ENCODE measurements around the gene SNRK.

Gene SNRK

DNA sequence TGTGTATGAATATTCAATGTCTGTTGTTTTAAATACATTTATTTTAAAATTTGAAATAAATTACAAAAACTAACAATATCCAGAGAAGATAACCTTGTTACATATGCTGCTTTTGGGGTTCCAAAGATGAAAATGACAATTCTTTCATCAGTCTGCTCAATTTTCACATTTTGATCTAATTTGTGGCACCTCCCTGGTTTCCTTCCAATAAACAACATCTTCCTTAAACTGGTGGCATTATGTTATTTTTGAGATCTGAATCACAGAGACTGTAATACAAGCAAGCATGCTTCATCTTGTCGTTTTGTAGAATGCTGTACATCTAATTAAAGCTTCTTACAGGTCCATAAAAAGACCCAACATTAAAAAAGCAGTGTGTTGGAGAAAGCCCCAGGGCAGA lies 2.2 kb upstream of the SNRK start:
- Histone ChIP-seq H3K9me3 (replicated peaks in 1 of 11) (no peaks in the 10 kb centered on the region), H3K36me3 (no peaks in the 10 kb centered on the region), H3K27me3 (no peaks in the 10 kb centered on the region), H3K4me1 (peaks cover 14 to 27% (median 22%) of the 10 kb centered on the region in 10 experiments), H3K9ac (no peak overlapping the region), H4K20me1 (peaks cover 8 to 24% (median 20%) of the 10 kb centered on the region in 11 experiments; a peak in 16 of 22 replicates), H3K4me2 (no peak overlapping the region), H3K4me3 (no peak overlapping the region), H3K27ac (no peak overlapping the region)
- no peak for TF ChIP-seq Cebpa-rat (IDR thresholded peaks at IDR 0.05)

DNA sequence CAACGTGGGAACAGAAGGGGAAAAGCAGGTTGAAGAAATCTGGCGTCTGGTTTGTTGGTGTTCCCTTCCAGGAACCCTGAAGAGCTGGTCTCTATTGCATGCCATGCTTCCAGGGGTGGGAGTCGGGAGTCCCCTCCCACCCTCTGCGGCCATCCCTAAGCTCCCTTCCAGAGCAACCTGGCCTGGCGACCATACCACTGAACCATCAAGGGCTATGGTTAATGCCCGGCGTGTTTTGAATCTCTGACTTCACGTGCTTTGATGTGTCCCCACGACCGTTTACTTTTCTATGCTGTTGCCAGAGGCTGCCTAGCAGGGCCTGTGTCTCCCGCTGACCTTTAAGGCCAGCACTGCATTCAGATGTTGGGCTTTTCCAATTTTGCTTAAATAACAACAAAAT lies 696 bp upstream of the SNRK start:
- Histone ChIP-seq H3K4me3 (peak overlapping the region; percentile 74 to 95 (median 88); a peak in 16 of 20 replicates), H3K9ac (peak overlapping the region in 8 of 11 experiments; percentile 94 to 97 (median 96); a peak in 10 of 22 replicates)

DNA sequence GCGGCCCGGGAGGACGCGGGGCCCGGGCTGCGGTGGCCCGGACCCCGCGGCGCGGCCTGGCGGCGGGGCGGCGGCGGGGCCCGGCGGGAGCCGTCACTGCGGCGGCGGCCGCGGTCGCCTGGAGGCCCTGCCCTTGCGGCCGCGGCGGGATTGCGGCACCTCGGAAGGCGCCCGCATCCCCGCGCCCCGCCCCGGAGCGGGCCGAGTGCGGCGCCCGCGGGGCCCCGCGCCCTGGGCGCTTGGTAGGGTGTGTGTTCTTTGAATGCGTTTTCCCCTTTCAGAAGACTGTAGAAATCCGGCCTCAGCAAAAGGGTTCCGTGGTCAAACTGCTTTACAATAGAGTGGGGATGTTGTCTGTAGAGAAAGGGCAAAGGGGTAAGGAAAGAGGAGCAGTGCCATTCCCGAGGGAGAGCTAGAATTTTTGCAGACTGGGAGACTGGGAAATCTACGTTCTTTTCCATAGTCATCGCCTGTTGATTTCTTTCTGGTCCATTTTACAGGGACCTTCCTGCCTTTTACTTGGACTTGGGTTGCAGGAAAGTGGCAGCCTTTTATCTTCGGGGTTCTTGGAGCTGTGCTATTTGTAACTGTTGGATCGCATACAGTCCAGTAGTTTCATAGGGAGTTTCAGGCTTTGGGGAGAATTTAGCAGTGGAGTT lies 630 bp downstream of the SNRK start:
- H3K36me3 ChIP-seq: peaks cover 0 to 17% (median 7%) of the 10 kb centered on the region in 11 experiments; a peak in 9 of 22 replicates
- H3K27ac ChIP-seq: peak overlapping the region; percentile 89 to 96 (median 93)
- H3K4me3 ChIP-seq: peak overlapping the region; percentile 74 to 95 (median 88)
- no peak for TF ChIP-seq Cebpa-rat (IDR thresholded peaks at IDR 0.05)
- H4K20me1 ChIP-seq: peaks cover 17 to 52% (median 46%) of the 10 kb centered on the region in 11 experiments; a peak in 17 of 22 replicates
- no peaks in the 10 kb centered on the region for H3K9me3 ChIP-seq (replicated peaks in 1 of 11)
- H3K27me3 ChIP-seq: no peaks in the 10 kb centered on the region
- peak overlapping the region; percentile 88 to 98 (median 93) for H3K4me2 ChIP-seq
- peaks cover 42 to 55% (median 49%) of the 10 kb centered on the region in 10 experiments for H3K4me1 ChIP-seq
- H3K9ac ChIP-seq: peak overlapping the region; percentile 93 to 97 (median 95)

More for the DNA sequence above, 696 bp upstream of the SNRK start:
- Histone ChIP-seq H3K4me2 (peak overlapping the region; percentile 52 to 96 (median 72)), H3K36me3 (peaks cover 0 to 14% (median 6%) of the 10 kb centered on the region in 11 experiments; a peak in 9 of 22 replicates), H3K27ac (peak overlapping the region in 2 of 11 experiments; percentile 89 to 93; a peak in 3 of 22 replicates), H4K20me1 (peaks cover 11 to 39% (median 35%) of the 10 kb centered on the region in 11 experiments; a peak in 17 of 22 replicates), H3K27me3 (no peaks in the 10 kb centered on the region), H3K4me1 (peaks cover 29 to 42% (median 37%) of the 10 kb centered on the region in 10 experiments), H3K9me3 (replicated peaks in 1 of 11) (no peaks in the 10 kb centered on the region)
- no peak for TF ChIP-seq Cebpa-rat (IDR thresholded peaks at IDR 0.05)

DNA sequence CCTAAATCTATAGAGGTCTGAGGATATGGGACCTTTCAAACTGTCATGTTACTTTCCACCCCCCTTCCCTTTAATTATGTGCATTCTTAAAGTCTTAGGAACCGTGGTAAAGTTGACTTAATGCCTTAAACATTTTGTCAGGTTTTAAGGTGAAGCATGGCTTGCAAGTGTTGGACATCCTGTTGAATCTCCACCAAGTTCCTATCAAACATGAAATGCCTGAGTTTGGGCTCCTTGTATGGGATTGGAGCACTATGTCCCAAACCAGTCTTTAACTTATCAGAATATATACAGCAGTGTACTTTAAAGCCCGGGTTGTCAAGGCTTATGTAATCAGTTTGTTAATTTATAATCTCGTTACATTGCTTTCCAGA lies 1.1 kb downstream of the SNRK start:
- Histone ChIP-seq H3K27ac (peak overlapping the region; percentile 89 to 96 (median 93); a peak in 20 of 22 replicates), H3K4me2 (peak overlapping the region; percentile 88 to 98 (median 93)), H3K36me3 (peaks cover 0 to 21% (median 7%) of the 10 kb centered on the region in 11 experiments; a peak in 10 of 22 replicates), H3K4me3 (peak overlapping the region; percentile 74 to 95 (median 88)), H3K9me3 (replicated peaks in 1 of 11) (no peaks in the 10 kb centered on the region), H3K27me3 (no peaks in the 10 kb centered on the region), H4K20me1 (peaks cover 17 to 57% (median 48%) of the 10 kb centered on the region in 11 experiments; a peak in 17 of 22 replicates), H3K4me1 (peaks cover 45 to 58% (median 53%) of the 10 kb centered on the region in 10 experiments), H3K9ac (peak overlapping the region; percentile 93 to 97 (median 95))
- TF ChIP-seq Cebpa-rat (IDR thresholded peaks at IDR 0.05): no peak

DNA sequence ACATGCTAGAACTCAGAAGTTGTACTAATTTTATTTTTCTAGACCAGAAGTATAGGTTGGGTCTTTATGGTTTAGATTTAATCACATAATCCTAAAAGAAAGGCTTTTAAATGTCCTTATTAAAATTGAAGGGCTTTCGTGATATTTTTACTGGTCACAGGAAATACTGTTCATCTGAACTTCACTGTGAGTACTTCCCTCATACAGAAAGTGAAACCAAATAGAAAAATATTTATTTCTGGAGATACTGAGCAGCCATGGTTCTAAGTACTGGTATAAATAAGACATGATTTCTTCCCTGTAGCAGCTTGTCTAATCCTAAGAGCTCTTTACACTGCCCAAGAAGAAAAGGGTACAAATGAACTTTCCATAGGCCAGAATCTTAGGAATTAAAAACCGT lies 2.0 kb downstream of the SNRK start:
- Histone ChIP-seq H3K27ac (peak overlapping the region; percentile 5 to 93 (median 65); a peak in 19 of 22 replicates), H3K27me3 (no peaks in the 10 kb centered on the region), H3K4me1 (peaks cover 48 to 65% (median 56%) of the 10 kb centered on the region in 10 experiments), H4K20me1 (peaks cover 17 to 66% (median 54%) of the 10 kb centered on the region in 11 experiments; a peak in 17 of 22 replicates), H3K4me2 (peak overlapping the region; percentile 88 to 98 (median 93)), H3K9me3 (replicated peaks in 1 of 11) (no peaks in the 10 kb centered on the region), H3K9ac (peak overlapping the region; percentile 60 to 97 (median 95); a peak in 21 of 22 replicates), H3K36me3 (peaks cover 0 to 26% (median 15%) of the 10 kb centered on the region in 11 experiments; a peak in 13 of 22 replicates), H3K4me3 (peak overlapping the region; percentile 74 to 95 (median 88))
- TF ChIP-seq Cebpa-rat (IDR thresholded peaks at IDR 0.05): no peak

DNA sequence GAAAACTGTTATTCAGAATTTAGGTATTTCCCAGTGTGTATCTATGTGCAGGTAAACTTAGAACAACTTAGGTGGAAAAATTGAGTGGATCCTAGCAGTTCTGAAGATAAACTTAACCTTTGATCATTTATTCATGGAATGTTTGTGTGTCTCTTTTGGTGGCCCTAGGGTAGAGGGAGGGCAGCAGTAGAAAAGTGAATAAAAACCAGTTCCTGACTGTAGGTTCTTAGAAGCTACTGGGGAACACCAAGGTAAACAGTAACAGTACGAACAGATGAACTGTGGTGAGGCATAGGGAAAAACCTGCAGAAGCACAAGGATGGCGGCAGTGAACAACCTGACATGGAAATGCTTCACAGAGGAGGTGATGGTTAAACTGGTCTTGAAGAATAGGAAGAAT lies 2.5 kb downstream of the SNRK start:
- Histone ChIP-seq H3K4me1 (peaks cover 48 to 69% (median 57%) of the 10 kb centered on the region in 10 experiments), H3K9me3 (replicated peaks in 1 of 11) (no peaks in the 10 kb centered on the region), H3K36me3 (peaks cover 0 to 30% (median 15%) of the 10 kb centered on the region in 11 experiments; a peak in 13 of 22 replicates), H4K20me1 (peaks cover 17 to 69% (median 57%) of the 10 kb centered on the region in 11 experiments; a peak in 17 of 22 replicates), H3K4me3 (peak overlapping the region; percentile 74 to 95 (median 88); a peak in 19 of 20 replicates), H3K27ac (peak overlapping the region; percentile 5 to 93 (median 65); a peak in 19 of 22 replicates), H3K9ac (peak overlapping the region; percentile 60 to 97 (median 95); a peak in 19 of 22 replicates), H3K4me2 (peak overlapping the region; percentile 88 to 98 (median 93)), H3K27me3 (no peaks in the 10 kb centered on the region)
- TF ChIP-seq Cebpa-rat (IDR thresholded peaks at IDR 0.05): no peak

DNA sequence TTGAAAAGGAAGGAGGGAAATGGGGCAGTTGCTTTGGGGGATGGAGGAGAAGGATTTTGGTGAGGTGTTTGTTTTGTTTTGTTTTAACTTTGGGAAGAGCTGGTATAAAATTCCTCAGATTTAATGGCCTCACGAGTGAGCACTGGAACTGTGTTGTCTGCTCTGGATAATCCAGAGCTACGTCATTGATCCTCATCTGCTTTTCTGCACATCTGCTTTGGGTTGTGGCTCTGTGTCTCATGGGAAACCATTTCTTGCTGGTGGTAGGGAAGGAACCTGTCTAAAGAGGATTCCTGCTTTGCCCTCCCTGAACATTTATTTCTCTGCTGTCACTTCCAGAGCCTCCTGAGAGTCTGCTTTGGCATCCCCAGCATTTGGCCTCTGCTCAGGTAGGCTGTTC lies 3.1 kb downstream of the SNRK start:
- no peak for TF ChIP-seq Cebpa-rat (IDR thresholded peaks at IDR 0.05)
- Histone ChIP-seq H3K27me3 (no peaks in the 10 kb centered on the region), H3K4me3 (peak overlapping the region in 7 of 10 experiments; percentile 8 to 95 (median 87); a peak in 7 of 20 replicates), H3K9ac (peak overlapping the region in 6 of 11 experiments; percentile 63 to 96 (median 96); a peak in 7 of 22 replicates), H3K4me2 (peak overlapping the region; percentile 88 to 98 (median 93)), H3K36me3 (peaks cover 0 to 30% (median 15%) of the 10 kb centered on the region in 11 experiments; a peak in 13 of 22 replicates), H3K4me1 (peaks cover 48 to 74% (median 59%) of the 10 kb centered on the region in 10 experiments), H3K27ac (peak overlapping the region in 9 of 11 experiments; percentile 21 to 93 (median 66); a peak in 16 of 22 replicates), H4K20me1 (peaks cover 17 to 72% (median 60%) of the 10 kb centered on the region in 11 experiments; a peak in 17 of 22 replicates), H3K9me3 (replicated peaks in 1 of 11) (no peaks in the 10 kb centered on the region)

DNA sequence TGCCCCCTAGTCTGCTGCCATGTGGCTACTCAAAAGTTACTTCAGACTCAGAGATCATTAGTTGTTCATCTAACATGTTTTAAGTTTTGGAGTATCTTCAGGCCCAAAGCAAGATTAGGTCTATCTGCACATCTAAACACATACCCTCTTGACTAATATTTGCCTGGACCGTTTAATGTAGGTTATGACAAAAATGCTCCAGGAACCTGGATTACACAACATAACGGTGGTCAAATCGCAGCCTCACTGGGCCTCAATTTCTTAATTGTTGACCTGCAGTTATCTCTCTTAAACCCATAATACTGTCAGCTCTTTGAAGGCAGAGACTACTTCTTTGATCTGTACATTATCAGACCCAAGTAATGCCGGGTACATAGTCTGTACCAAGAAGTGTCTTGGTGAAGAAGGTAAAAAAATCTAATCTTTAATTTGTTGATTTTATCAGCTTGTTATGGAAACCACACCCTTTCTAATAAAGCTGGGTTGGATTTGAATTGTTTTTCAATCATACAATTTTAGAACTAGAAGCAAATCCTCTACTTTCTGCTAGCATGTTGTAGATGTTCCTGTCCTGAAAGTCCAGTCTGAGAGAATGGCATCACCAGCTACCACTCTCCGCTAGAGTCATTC lies 3.6 kb downstream of the SNRK start:
- no peaks in the 10 kb centered on the region for H3K9me3 ChIP-seq (replicated peaks in 1 of 11)
- peak overlapping the region in 8 of 11 experiments; percentile 21 to 93 (median 67); a peak in 14 of 22 replicates for H3K27ac ChIP-seq
- peak overlapping the region; percentile 88 to 98 (median 93) for H3K4me2 ChIP-seq
- no peak for TF ChIP-seq Cebpa-rat (IDR thresholded peaks at IDR 0.05)
- peaks cover 17 to 78% (median 60%) of the 10 kb centered on the region in 11 experiments; a peak in 17 of 22 replicates for H4K20me1 ChIP-seq
- H3K36me3 ChIP-seq: peaks cover 0 to 30% (median 15%) of the 10 kb centered on the region in 11 experiments; a peak in 13 of 22 replicates
- peaks cover 48 to 80% (median 64%) of the 10 kb centered on the region in 10 experiments for H3K4me1 ChIP-seq
- H3K9ac ChIP-seq: peak overlapping the region in 4 of 11 experiments; percentile 29 to 96 (median 95); a peak in 3 of 22 replicates
- peak overlapping the region in 4 of 10 experiments; percentile 8 to 92 (median 62); a peak in 1 of 20 replicates for H3K4me3 ChIP-seq
- H3K27me3 ChIP-seq: no peaks in the 10 kb centered on the region

Data from BLaER1 treated with 17β-estradiol and CSF1 and Interleukin-3, amounts not matched to agents 10 nM and 100 nM (cell line).